Germinal center (tissue), 1 donor: ENCODE measurements around the gene DLG1.

ENCODE experiments used
- DNase-seq: peaks from one replicate; pipeline ENCODE4 v3.0.0; 2012; ENCODE audit warnings: mixed read lengths, low spot score

Gene DLG1

GRCh38 chr3:197317250-197317963, 19.0 kb upstream of the DLG1 start:
- no peak for DNase-seq

- no peak for DNase-seq
These were observed 14.0 kb upstream of the DLG1 start for GRCh38 chr3:197312431-197312830.

- no peak for DNase-seq
These were observed 13.2 kb upstream of the DLG1 start for GRCh38 chr3:197311591-197311990.

- no peak for DNase-seq
These were observed 11.3 kb upstream of the DLG1 start for GRCh38 chr3:197309528-197310361.

- DNase-seq: no peak
These were observed 10.2 kb upstream of the DLG1 start for GRCh38 chr3:197308591-197308990.

GRCh38 chr3:197306374-197307086, 8.1 kb upstream of the DLG1 start:
- DNase-seq: no peak

GRCh38 chr3:197305854-197306253, 7.4 kb upstream of the DLG1 start:
- no peak for DNase-seq

- DNase-seq: no peak
These were observed 5.0 kb upstream of the DLG1 start for GRCh38 chr3:197303452-197303851.

- DNase-seq: no peak
These were observed 4.4 kb upstream of the DLG1 start for GRCh38 chr3:197302696-197303341.

GRCh38 chr3:197302033-197302432, 3.6 kb upstream of the DLG1 start:
- DNase-seq: no peak

GRCh38 chr3:197300361-197300760, 1.9 kb upstream of the DLG1 start:
- DNase-seq: no peak

GRCh38 chr3:197298945-197299854, 788 bp upstream of the DLG1 start:
- peak; percentile 59 for DNase-seq

GRCh38 chr3:197297476-197298340, 704 bp downstream of the DLG1 start:
- DNase-seq: peak; percentile 95

- DNase-seq: no peak
These were observed 1.4 kb downstream of the DLG1 start for GRCh38 chr3:197297002-197297401.

GRCh38 chr3:197296545-197296944, 1.9 kb downstream of the DLG1 start:
- no peak for DNase-seq

- DNase-seq: no peak
These were observed 2.5 kb downstream of the DLG1 start for GRCh38 chr3:197295871-197296270.

- no peak for DNase-seq
These were observed 4.7 kb downstream of the DLG1 start for GRCh38 chr3:197293605-197294237.

- no peak for DNase-seq
These were observed 5.8 kb downstream of the DLG1 start for GRCh38 chr3:197292648-197293047.

GRCh38 chr3:197292083-197292646, 6.2 kb downstream of the DLG1 start:
- DNase-seq: no peak
